Endothelial cell of umbilical vein (primary cell): Measurements from ENCODE around the gene UBE2QL1. TPM values are rescaled to one million over a fixed set of nuclear protein-coding genes. Genes with fewer than 3 reads are reported as not detected.

Experiments
- polyA plus RNA-seq, 4 experiments: library from polyadenylated mRNA; depleted of rRNA in 3 of 4; stranded (reverse) in 3 of 4; unstranded in 1 of 4; fragments of >200 nt; gene quantifications; 2 replicates each; pipeline versions ENCODE4 v1.2.1 to v1.2.3, GENCODE V29; 2011 to 2012; ENCODE audit warnings: missing spikeins in 1 of 4
- total RNA-seq: library from RNA; stranded (reverse); gene quantifications from 2 replicates; pipeline ENCODE4 v1.2.3, GENCODE V29; 2021

Gene UBE2QL1
- total and polyA plus RNA-seq, 2 donors (not counting 3 experiments of a cell fraction or from before 2014, with no cell fraction given): 0.04 to 0.15 TPM

Other genes starting within 250 kb of the UBE2QL1 start
- gene MED10, start 70.3 kb upstream of the UBE2QL1 start, total RNA-seq: 55.6 and 57.8 TPM in 2 replicates
- gene MED10, start 70.3 kb upstream of the UBE2QL1 start, polyA plus RNA-seq: 49.8 and 56.3 TPM in 2 replicates
- gene NSUN2, start 184.2 kb downstream of the UBE2QL1 start, total RNA-seq: 73.0 and 85.4 TPM in 2 replicates
- gene NSUN2, start 184.2 kb downstream of the UBE2QL1 start, polyA plus RNA-seq: 40.7 and 53.7 TPM in 2 replicates
- 12.4 and 14.8 TPM in 2 replicates for gene SRD5A1, start 184.6 kb downstream of the UBE2QL1 start, total RNA-seq
- gene SRD5A1, start 184.6 kb downstream of the UBE2QL1 start, polyA plus RNA-seq: 11.6 and 16.6 TPM in 2 replicates